ELR (cell line): ENCODE data around the gene WDR53.
A peak's percentile ranks its signal among the peaks of the same experiment; 100 is the strongest.
"Not testable (repeated sequence)": the region's sequence is repeated elsewhere in the genome, so short reads cannot be mapped to it uniquely, and the experiment has no call there.

Source experiments
- DNase-seq: peaks from one replicate; pipeline ENCODE4 v3.0.0-alpha.2; 2015; ENCODE audit warnings: low read depth

Gene WDR53

DNA sequence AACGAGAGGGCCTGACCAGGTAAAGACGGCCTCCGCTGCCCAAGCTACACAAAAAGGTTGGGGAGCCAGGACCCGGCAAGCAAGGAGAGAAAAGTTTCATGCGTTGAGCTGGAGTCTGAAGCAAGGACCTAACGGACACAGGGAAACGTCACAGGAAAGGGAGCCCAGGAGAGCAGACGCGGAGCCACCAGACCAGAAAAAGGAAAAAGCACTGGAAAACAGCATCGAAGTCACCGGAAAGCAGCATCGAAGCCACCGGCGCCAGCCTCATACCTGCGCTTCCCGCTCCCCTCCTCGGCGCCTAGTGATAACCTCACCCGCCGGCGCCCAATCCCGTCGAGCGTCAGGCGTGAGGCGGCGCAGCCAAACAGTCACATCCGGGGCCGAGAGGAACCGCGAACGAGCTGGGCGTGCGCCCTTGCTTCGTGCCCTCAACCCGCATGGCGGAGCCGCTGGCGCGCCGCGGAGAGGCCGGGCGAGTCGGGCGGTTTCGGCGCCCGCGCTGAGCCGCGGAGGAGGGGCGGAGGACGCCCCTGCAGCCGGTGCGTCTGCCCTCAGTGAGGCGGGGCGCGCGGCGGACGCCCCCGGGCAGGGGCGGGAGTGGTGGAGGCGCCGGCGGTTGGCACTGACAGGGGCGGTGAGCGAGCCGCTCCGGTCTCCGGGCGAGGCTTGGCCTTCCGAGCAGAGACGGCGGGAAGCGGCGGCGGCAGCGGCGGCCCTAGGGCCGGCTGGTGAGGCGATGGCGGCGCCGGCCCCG is at the start of gene WDR53, which contains the start of gene FBXO45:
Gene WDR53, minus strand, starts transcription at position 309 of the 757 bp plus-strand sequence. CDS start 7,079 bp downstream, outside the sequence.
Gene FBXO45, plus strand, starts transcription at position 415 of the 757 bp plus-strand sequence. Its CDS starts 325 bp downstream, at position 740.
- peak; percentile 97 for DNase-seq

DNA sequence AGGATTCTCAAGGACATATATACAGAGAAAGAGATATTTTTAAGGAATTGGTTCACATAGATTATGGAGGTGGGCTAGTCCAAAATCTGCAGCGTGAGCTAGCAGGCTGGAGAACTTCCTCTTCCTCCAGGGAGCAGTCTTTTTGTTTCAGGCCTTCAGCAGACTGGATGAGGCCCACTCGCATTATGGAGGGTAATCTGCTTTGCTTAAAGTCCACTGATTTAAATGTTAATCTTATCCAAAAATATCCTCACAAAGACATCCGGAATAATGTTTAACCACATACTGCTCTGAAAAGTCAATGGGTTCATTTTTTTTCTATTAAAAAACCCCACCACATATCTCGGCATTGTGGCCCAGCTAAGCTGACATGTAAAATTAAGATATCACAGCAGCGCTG is 48.9 kb upstream of the WDR53 start:
- no peak for DNase-seq

DNA sequence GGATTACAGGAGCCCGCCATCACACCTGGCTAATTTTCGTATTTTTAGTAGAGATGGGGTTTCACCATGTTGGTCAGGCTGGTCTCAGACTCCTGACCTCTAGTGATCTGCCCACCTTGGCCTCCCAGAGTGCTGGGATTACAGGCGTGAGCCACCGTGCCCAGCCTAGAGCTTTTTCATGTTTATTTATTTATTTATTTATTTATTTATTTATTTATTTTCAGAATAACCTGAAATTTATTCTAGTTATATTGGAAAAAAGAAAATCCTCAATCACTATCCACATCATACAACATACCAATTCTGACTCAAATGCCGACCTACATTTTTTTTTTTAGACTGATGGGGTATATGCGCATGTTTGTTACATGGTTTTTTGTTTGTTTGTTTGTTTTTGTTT is 46.9 kb upstream of the WDR53 start:
- DNase-seq, result not testable (repeated sequence)

DNA sequence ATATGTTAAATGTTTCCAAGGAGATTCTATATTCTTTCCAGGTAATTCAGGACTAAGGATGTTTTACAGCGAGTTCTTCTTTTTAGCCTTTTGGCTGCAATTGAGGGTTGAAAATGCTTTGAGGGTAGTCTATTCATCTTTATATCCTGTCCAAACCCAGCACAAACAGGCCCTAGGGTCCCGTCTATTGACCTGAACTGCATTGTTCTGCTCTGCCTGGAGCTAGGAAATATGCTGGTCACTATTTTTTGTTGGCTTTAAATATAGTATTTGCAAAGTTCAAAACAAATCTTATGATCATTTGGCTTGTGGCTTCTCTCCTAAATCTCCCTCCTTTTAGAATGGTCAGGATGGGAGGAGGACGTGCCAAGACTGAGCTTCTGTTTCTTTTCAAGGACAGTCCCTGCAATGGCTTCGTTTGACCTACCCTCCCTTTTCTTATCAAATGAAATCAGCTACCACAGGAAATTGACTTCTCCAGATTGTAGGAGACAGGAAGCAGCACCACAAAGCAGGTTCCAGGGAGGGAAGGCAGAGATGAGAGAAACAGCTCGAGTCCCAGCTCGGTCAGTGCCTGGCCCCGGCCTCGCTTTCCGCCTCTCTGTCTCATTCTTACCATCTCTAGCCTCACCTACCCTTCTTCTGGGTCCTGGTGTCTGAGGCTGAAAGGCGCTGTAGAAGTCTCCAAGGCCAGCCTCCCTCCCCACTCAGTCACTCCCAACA is 43.6 kb upstream of the WDR53 start:
- DNase-seq, result peak; percentile 8

- no peak for DNase-seq
These were observed 41.6 kb upstream of the WDR53 start for GRCh38 chr3:196609805-196610515.

- DNase-seq, result peak; percentile 88
These were observed 41.0 kb upstream of the WDR53 start for GRCh38 chr3:196609343-196609775.

GRCh38 chr3:196608693-196609092 is 40.3 kb upstream of the WDR53 start:
- no peak for DNase-seq

DNA sequence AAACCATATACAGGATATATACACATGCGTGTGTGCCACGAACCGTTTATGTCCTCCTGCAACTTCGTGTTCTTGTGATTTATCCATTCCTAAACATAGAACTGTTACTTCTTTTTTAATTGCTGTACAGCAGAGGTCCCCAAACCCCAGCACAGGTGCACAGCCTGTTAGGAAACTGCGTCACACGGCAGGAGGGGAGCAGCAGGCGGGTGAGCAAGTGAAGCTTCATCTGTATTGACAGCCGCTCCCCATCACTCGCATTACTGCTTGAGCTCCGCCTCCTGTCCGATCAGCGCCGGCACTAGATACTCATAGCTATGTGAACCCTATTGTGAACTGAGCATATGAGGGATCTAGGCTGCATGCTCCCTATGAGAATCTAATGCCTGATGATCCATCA is 36.2 kb upstream of the WDR53 start:
- no peak for DNase-seq

DNA sequence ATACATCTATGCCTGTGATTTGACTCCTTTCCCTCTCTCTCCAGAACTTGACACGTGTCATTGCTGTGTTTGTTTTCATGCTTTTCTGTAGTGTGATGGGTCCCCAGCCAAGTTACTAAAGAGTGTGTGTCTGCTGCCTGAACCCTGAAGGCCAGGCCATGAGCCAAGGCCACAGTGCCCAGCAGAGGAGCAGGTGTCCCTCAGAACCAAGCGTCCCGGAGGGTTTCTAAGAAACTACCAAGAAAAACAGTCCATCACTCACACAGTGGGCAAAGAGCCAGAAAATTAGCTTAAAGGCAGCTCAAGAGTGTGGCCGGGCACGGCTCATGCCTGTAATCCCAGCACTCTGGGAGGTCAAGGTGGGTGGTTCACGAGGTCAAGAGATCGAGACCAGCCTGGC is 35.3 kb upstream of the WDR53 start:
- no peak for DNase-seq

- DNase-seq, result no peak
These were observed 34.3 kb upstream of the WDR53 start for GRCh38 chr3:196602673-196603072.

- no peak for DNase-seq
These were observed 32.0 kb upstream of the WDR53 start for GRCh38 chr3:196600359-196600758.

GRCh38 chr3:196599734-196600128 is 31.4 kb upstream of the WDR53 start:
- DNase-seq, result peak; percentile 16

DNA sequence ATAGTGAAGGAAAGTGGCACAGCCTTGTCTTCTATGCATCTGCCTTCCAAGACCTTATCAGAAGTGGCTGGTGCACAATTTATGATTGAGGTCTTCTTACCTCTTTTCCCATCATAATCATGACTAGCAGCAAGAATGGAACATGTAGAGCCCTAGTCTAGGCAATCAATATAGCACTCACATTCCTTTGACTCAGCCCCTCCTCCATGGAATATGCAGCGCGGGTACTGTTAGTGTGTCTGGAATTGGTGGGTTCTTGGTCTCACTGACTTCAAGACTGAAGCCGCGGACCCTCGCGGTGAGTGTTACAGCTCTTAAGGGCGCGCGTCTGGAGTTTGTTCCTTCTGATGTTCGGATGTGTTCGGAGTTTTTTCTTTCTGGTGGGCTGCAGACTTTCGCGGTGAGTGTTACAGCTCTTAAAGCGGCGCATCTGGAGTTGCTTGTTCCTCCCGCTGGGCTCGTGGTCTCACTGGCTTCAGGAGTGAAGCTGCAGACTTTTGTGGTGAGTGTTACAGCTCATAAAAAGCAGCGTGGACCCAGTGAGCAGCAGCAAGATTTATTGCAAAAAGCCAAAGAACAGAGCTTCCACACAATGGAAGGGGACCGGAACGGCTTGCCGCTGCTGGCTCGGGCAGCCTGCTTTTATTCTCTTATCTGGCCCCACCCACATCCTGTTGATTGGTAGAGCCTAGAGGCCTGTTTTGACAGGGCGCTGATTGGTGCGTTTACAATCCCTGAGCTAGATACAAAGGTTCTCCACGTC is 29.8 kb upstream of the WDR53 start:
- DNase-seq, result peak; percentile 8

DNA sequence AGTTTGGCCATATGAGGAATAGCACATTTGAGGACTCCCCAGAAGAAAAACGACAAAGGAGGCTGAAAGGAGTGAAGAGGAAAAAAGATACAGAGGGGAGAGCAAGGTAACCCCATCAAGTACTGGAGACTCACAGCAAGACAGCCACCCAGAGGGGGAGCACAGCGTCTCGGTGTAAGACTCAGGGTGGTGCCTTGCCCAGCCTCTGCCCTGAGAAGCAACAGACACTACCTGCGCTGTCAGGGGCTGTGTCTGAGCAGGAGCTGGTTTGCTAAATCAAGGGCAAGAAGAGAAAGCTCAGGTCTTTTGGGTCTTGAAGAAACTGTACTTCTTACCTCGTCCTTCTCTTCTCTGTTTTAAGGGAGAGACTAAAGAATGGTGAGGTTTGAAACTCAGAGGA is 28.0 kb upstream of the WDR53 start:
- DNase-seq, result no peak

GRCh38 chr3:196590279-196590678 is 21.9 kb upstream of the WDR53 start:
- no peak for DNase-seq

GRCh38 chr3:196585044-196585757 is 16.8 kb upstream of the WDR53 start:
- no peak for DNase-seq

- DNase-seq, result no peak
These were observed 4.0 kb upstream of the WDR53 start for GRCh38 chr3:196572389-196572788.

DNA sequence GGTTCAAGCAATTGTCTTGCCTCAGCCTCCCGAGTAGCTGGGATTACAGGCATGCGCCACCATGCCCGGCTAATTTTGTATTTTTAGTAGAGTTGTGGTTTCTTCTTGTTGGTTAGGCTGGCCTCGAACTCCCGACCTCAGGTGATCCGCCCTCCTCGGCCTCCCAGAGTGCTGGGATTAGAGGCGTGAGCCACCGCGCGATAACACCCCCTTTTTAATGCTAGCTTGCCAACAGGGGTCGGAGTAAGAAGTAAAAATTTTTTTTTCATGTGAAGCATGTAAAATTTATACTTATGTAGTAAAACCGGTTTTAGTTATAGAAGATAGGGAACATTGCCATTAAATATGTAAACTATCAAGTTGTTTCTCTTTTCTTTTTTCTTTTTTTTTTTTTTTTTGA is 2.0 kb upstream of the WDR53 start:
- not testable (repeated sequence) for DNase-seq

- peak; percentile 65 for DNase-seq
These were observed 706 bp upstream of the WDR53 start for GRCh38 chr3:196569003-196569516.

- peak; percentile 76 for DNase-seq
These were observed 4.6 kb downstream of the WDR53 start for GRCh38 chr3:196563721-196564225.

DNA sequence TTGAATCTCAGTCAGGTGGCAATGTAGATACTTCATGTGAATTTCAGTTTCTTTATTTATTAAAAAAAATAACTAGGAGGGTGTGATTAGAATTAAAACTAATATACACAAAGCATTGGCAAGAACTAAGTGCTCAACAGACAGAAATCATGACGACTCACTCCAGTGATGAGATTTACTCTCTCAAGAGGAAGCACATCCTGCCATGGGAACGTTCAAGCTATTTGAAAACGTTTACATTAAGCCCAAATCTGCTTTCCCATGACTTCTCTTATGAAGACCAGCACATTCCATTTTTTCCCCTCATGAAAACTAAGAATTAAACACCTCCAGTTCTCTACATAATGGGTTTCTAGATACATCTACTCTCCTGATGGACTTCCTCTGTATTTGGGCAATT is 8.5 kb downstream of the WDR53 start:
- DNase-seq, result peak; percentile 60
